Measurements from ENCODE around the gene TBC1D20. TPM values are rescaled to one million over a fixed set of nuclear protein-coding genes. Genes with fewer than 3 reads are reported as not detected.
"Not testable (repeated sequence)": the region's sequence is repeated elsewhere in the genome, so short reads cannot be mapped to it uniquely, and the experiment has no call there.

Gene TBC1D20
- total RNA-seq, 1 donor: 64.8 TPM

- no peak for TF ChIP-seq CTCF (IDR thresholded peaks at IDR 0.05; ENCODE audit: extremely low read depth, low read depth, low read length)
- Histone ChIP-seq H3K27ac (ENCODE audit: low read depth, low read length) (peak overlapping the region; percentile 70), H3K9me3 (ENCODE audit: low read depth, low read length) (no peaks in the 10 kb centered on the region), H3K4me3 (ENCODE audit: insufficient read depth, low read length) (no peak overlapping the region), H4K20me1 (ENCODE audit: insufficient read depth, low read length) (peaks cover 14% of the 10 kb centered on the region), H3K27me3 (ENCODE audit: insufficient read depth, low read length) (no peaks in the 10 kb centered on the region), H3K4me2 (ENCODE audit: insufficient read depth, low read length) (peak overlapping the region; percentile 58), H2AFZ (ENCODE audit: low read length) (peak overlapping the region; percentile 34), H3K4me1 (ENCODE audit: insufficient read depth, low read length) (peaks cover 24% of the 10 kb centered on the region), H3K79me2 (ENCODE audit: insufficient read depth, low read length) (no peaks in the 10 kb centered on the region), H3K36me3 (ENCODE audit: insufficient read depth, low read length) (peaks cover 20% of the 10 kb centered on the region)
- DNase-seq (ENCODE audit: insufficient read length, low spot score, missing footprints): peak; percentile 68
These were observed 15.9 kb upstream of the TBC1D20 start for GRCh38 chr20:478010-478948.

GRCh38 chr20:476561-477249 is 14.4 kb upstream of the TBC1D20 start:
- not testable (repeated sequence) for DNase-seq (ENCODE audit: insufficient read length, low spot score, missing footprints); H3K4me3 ChIP-seq (ENCODE audit: insufficient read depth, low read length); H3K27me3 ChIP-seq (ENCODE audit: insufficient read depth, low read length); H3K36me3 ChIP-seq (ENCODE audit: insufficient read depth, low read length); H3K79me2 ChIP-seq (ENCODE audit: insufficient read depth, low read length); H3K4me2 ChIP-seq (ENCODE audit: insufficient read depth, low read length); H2AFZ ChIP-seq (ENCODE audit: low read length); H3K9me3 ChIP-seq (ENCODE audit: low read depth, low read length); H3K27ac ChIP-seq (ENCODE audit: low read depth, low read length)
- H4K20me1 ChIP-seq (ENCODE audit: insufficient read depth, low read length): peaks cover 14% of the 10 kb centered on the region
- peaks cover 24% of the 10 kb centered on the region for H3K4me1 ChIP-seq (ENCODE audit: insufficient read depth, low read length)

GRCh38 chr20:475463-476357 is 13.4 kb upstream of the TBC1D20 start:
- Histone ChIP-seq H3K36me3 (ENCODE audit: insufficient read depth, low read length) (peaks cover 5% of the 10 kb centered on the region), H3K79me2 (ENCODE audit: insufficient read depth, low read length) (no peaks in the 10 kb centered on the region), H3K27ac (ENCODE audit: low read depth, low read length) (no peak overlapping the region), H3K4me1 (ENCODE audit: insufficient read depth, low read length) (peaks cover 24% of the 10 kb centered on the region), H4K20me1 (ENCODE audit: insufficient read depth, low read length) (peaks cover 14% of the 10 kb centered on the region), H3K27me3 (ENCODE audit: insufficient read depth, low read length) (no peaks in the 10 kb centered on the region), H3K4me2 (ENCODE audit: insufficient read depth, low read length) (no peak overlapping the region), H2AFZ (ENCODE audit: low read length) (no peak overlapping the region), H3K4me3 (ENCODE audit: insufficient read depth, low read length) (no peak overlapping the region), H3K9me3 (ENCODE audit: low read depth, low read length) (no peaks in the 10 kb centered on the region)
- no peak for DNase-seq (ENCODE audit: insufficient read length, low spot score, missing footprints)
- no peak for TF ChIP-seq CTCF (IDR thresholded peaks at IDR 0.05; ENCODE audit: extremely low read depth, low read depth, low read length)

- no peak overlapping the region for H3K27ac ChIP-seq (ENCODE audit: low read depth, low read length)
- no peak overlapping the region for H3K4me2 ChIP-seq (ENCODE audit: insufficient read depth, low read length)
- H3K27me3 ChIP-seq (ENCODE audit: insufficient read depth, low read length): no peaks in the 10 kb centered on the region
- H4K20me1 ChIP-seq (ENCODE audit: insufficient read depth, low read length): peaks cover 11% of the 10 kb centered on the region
- H3K9me3 ChIP-seq (ENCODE audit: low read depth, low read length): no peaks in the 10 kb centered on the region
- no peak overlapping the region for H3K4me3 ChIP-seq (ENCODE audit: insufficient read depth, low read length)
- no peaks in the 10 kb centered on the region for H3K79me2 ChIP-seq (ENCODE audit: insufficient read depth, low read length)
- peaks cover 19% of the 10 kb centered on the region for H3K4me1 ChIP-seq (ENCODE audit: insufficient read depth, low read length)
- DNase-seq (ENCODE audit: insufficient read length, low spot score, missing footprints): no peak
- TF ChIP-seq CTCF (IDR thresholded peaks at IDR 0.05; ENCODE audit: extremely low read depth, low read depth, low read length): no peak
- H2AFZ ChIP-seq (ENCODE audit: low read length): no peak overlapping the region
- H3K36me3 ChIP-seq (ENCODE audit: insufficient read depth, low read length): peaks cover 5% of the 10 kb centered on the region
These were observed 12.2 kb upstream of the TBC1D20 start for GRCh38 chr20:474581-474980.
